Dermis blood vessel endothelial cell (primary cell): Measurements from ENCODE around the gene ZDHHC15. TPM values are rescaled to one million over a fixed set of nuclear protein-coding genes. Genes with fewer than 3 reads are reported as not detected.
"Not testable (repeated sequence)": the region's sequence is repeated elsewhere in the genome, so short reads cannot be mapped to it uniquely, and the experiment has no call there.

Source experiments
- DNase-seq: peaks from one replicate; pipeline ENCODE4 v3.0.0; 2010
- total RNA-seq: library from RNA; depleted of rRNA; stranded (reverse); fragments of >200 nt; gene quantifications from 2 replicates; pipeline ENCODE4 v1.2.3, GENCODE V29; 2014

The ZDHHC15 gene, protein sequence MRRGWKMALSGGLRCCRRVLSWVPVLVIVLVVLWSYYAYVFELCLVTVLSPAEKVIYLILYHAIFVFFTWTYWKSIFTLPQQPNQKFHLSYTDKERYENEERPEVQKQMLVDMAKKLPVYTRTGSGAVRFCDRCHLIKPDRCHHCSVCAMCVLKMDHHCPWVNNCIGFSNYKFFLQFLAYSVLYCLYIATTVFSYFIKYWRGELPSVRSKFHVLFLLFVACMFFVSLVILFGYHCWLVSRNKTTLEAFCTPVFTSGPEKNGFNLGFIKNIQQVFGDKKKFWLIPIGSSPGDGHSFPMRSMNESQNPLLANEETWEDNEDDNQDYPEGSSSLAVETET
- under 0.01 TPM in 1 of 2 replicates, not detected in the other for total RNA-seq

DNA sequence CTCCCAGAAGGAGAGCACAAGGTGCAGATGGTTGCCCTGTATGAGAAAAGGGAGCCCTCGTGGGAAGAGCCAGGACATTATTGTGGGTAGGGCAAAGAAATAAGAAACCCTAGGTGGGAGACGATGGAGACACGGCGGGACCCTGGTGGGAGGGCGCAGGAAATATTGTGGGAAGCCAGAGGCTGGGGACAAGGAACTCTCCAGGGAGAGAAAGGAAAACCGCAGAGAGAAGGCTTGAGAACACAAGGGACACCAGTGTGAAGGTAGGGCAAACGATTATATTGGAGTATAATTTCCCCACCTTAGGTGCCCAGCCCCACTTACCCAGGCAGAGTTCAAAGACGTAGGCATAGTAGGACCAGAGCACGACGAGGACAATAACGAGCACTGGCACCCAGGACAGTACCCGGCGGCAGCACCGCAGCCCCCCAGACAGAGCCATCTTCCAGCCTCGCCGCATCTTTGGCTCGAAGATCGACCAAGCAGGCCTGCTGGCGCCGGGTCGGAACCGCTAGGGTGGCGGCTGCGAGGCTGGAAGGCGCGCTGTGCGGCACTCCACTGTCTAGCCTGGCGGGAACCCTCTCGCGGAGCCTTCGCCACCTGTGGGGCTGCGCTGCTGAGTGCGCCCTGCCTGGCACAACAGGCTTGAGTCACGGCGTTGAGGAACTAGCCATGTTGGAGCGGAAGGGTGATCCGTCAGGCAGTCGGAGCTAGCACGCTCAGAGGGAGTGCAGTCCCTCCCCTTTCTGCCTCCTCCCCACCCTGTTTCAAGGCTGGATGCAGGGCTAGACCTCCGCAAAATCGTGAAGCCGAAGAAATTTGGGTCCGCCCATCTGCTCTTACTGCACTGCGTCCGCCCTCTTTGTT, at the start of gene ZDHHC15:
Gene ZDHHC15, minus strand, starts transcription at position 473 of the 867 bp plus-strand sequence. Its CDS starts 13 bp downstream, at position 460.
- peak; percentile 1 for DNase-seq

DNA sequence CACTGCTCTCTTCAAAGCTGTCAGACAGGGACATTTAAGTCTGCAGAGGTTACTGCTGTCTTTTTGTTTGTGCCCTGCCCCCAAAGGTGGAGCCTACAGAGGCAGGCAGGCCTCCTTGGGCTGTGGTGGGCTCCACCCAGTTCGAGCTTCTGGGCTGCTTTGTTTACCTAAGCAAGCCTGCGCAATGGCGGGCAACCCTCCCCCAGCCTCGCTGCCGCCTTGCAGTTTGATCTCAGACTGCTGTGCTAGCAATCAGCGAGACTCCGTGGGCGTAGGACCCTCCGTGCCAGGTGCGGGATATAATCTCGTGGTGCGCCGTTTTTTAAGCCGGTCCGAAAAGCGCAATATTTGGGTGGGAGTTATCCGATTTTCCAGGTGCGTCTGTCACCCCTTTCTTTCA, 37.7 kb upstream of the ZDHHC15 start:
- not testable (repeated sequence) for DNase-seq

DNA sequence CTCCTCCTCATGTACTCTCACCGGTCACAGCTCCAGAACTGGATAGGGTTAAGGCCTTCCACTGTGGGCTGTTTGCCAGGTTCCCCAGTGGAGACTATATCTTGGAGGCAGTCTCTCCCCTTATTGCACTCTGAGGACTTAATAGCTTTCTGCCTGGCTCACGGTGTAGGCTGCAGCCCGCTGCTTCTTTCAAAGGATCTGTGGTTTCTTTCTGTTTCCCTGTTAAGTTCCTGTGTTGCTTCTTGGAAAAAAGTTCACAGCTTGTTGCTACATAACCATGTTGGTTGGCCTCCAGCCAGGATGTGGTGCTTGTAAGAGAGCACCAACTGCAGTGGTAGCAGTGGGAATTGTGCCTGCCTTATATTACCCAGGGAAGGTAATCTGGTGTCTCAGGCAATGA, 24.9 kb upstream of the ZDHHC15 start:
- no peak for DNase-seq

DNA sequence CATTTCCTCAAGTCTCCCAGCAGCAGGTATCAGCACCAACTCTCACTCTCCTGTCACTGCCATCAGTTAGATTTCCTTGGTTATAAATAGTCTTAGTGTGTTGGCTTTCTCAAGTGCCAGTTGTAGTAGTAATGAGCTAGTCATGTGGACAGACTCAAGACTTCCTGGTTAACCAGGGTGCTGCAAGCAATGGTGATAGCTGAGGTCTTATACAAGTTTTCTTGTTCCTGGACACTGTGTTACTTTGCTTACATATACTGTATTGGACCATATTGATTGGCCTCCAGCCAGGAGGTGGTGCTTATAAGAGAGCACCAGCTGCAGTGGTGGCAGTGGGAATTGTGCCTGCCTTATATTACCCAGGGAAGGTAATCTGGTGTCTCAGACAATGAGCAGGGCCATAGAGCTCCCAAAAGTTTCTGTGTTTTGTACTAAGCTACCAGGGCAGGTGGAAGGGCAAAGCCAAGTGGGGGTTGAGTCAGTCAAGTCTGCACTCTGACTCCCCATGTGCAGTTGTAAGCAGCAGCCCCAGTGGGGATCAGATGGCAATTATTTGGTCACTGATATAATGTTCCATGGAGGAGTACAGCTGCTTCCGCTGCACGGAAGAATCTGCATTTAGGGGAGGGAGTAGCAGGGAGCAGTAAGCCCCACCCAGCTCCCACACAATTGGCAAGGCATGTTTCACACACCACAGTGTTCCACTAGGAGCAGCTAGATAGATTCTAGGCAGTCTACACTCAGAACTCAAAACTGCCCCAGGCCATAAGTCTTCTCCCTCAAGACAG, 24.1 kb upstream of the ZDHHC15 start:
- DNase-seq: no peak

DNA sequence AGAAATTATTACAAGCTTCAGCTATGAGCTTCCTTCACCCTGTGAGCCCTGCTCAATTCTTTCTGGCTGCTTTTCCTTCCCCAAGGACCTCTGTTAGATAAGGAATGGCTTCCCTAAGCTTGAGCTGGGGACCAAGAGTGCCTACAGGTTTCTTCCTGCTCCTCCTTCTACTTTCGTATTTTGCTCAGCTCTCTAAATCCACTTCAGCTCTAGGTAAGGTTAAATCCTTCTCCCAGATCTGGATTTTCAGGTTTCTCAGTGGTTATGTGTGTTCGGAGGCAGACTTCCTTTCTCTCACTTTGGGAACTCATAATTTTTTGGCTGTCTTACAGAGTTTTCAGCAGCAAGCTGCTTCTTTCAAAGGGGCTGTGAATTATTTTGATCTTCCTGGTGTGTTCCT, 21.9 kb upstream of the ZDHHC15 start:
- DNase-seq: no peak

DNA sequence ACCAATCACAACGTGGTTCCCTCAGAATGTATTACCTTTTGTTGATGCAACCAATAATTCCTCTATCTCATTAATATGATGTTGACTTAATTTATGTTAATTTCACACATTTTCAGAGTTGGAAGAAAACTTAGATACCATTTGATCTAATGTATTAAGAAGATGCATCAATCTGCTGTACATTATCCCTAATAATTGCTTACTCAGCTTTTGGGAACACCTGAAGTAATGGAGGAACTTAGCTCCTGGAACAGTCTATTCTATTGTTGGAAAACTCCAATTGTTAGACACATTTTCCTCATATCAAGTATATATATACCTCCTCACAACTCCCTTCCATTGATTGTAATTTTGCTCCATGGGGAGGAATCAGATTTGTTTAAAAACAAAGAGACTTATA, 38.9 kb downstream of the ZDHHC15 start:
- DNase-seq: no peak

DNA sequence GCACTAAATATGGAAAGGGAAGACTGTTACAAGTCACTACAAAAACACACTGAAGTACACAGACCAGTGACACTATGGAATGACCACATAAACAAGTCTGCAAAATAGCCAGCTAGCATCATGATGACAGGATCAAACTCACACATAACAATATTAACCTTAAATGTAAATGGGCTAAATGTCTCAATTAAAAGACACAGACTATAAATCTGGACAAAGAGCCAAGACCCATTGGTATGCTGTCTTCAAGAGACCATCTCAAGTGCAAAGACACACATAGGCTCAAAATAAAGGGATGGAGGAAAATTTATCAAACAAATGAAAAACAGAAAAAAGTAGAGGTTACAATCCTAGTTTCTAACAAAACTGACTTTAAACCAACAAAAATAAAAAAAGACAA, 61.1 kb downstream of the ZDHHC15 start:
- DNase-seq: not testable (repeated sequence)

DNA sequence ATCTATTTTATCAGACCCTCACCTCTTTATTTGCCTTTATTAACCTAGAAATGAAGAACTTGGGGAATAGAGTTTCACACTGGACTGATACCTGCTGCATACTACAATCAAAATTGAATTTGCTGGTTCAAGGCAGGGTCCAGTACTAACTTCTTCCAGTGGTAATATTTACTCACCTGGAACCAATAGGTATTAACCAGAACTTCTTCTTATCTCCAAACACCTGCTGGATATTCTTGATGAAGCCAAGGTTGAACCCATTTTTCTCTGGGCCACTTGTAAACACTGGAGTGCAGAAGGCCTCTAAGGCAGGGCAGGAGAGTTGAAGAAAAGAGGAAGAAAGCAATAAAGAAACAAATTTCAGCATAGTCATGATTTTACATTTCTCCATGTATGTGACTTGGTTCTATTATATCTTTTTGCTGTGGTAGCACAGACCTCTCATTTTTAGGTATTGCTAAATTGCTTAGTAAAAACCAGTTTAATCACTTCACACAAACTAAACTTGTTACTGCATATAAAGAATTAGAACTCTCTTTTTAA, 101.1 kb downstream of the ZDHHC15 start:
- DNase-seq: no peak

DNA sequence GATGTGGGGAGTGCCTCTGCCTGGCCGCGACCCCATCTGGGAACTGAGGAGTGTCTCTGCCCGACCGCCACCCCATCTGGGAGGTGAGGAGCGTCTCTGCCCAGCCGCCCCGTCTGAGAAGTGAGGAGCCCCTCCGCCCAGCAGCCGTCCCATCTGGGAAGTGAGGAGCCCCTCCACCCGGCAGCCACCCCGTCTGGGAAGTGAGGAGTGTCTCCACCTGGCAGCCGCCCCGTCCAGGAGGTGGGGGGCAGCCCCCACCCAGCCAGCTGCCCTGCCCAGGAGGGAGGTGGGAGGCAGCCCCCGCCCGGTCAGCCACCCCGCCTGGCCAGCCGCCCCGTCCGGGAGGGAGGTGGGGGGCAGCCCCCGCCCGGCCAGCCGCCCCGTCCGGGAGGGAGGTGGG, 115.7 kb downstream of the ZDHHC15 start:
- not testable (repeated sequence) for DNase-seq

DNA sequence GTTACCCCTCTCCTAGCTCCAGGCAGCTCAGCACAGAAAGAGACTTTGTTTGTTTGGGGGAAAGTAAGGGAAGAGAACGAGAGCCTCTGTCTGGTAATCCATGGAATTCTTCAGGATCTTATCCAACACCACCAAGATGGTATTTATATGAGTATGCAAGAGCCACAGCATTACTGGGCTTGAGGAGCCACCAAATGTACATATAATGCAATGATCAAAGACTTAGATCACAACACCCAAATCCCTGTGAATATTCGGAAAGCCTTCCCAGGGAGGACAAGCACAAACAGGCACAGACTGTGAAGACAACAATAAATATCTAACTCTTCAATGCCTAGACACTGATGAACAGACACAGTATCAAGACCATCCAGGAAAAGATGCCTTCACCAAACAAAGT, 132.4 kb downstream of the ZDHHC15 start:
- DNase-seq: no peak

DNA sequence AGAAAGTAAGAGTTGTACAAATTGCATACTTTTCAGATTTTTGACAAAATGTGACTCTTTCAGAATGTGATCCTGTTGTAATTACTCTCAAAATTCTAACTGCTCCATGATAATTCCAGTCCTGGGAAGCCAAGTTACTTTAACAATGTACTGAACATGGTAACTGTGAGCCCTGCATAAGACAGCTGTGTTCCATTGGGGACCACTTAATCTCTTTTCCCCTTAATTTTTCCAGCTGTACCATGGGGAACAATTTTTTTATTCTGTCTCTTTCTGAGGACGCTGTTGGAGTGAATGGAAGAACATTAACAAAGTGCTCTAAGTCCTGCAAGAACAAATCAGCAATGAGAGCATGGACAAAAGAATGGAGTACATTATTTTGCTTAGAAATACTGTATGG, 153.1 kb downstream of the ZDHHC15 start:
- no peak for DNase-seq

DNA sequence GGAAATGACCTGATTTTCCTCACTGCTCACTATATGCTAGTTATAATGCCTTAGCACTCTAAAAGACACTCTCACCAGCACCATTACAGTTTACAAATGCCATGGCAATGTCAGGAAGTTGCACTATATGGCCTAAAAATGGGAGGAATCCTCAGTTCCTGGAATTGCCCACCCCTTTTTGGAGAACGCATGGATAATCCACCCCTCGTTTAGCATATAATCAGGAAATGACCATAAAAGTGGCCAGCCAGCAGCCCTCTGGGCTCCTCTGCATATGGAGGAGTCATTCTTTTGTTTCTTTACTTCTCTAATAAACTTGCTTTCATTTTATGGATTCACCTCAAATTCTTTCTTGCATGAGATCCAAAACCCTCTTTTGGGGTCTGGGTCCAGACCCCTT, 156.0 kb downstream of the ZDHHC15 start:
- DNase-seq: no peak

DNA sequence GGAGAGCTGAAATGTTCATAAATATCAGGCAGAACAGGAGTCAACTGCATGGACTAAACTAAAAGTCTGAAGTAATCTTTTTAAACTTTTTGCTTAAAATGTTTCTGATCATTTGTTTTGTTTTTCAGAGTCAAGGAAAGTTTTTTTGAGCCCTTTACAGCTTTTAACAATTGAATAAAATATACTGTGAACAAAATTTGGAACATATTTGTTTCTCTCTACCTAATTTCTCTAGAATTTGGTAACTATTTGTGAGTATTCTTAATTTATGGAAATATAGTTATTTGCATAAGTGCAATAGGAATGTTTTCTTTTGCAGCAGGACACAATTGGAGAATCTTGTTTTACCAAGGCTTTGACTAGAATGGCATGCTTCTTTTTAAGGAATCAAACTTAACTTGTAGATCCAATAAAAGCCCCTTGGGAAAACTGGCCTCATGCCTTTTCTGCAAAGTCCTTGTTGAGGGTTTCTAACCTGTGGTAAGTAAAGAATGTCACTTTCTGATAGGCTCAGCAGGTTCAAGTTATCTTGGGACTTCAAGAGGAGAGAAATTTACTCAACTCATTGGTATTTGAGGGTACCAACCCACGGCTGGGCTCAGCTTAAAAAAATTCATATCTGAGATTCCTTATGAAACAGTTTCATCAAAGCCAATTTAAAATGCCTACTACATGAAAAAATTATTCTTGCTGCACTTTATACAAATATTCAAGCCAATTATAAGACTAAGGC, 157.4 kb downstream of the ZDHHC15 start:
- no peak for DNase-seq

DNA sequence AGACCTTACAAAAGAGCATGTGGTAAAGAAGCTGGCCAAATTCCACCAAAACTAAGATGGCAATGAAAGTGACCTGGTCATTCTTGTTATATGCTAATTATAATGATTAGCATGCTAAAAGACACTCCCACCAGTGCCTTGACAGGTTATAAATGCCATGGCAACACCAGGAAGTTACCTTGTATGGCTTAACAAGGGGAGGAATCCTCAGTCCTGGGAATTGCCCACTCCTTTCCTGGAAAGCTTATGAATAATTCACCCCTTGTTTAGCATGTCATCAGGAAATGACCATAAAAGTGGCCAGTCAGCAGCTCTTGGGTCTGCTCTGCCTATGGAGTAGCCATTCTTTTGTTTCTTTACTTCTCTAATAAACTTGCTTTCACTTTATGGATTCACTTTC, 161.0 kb downstream of the ZDHHC15 start:
- no peak for DNase-seq

DNA sequence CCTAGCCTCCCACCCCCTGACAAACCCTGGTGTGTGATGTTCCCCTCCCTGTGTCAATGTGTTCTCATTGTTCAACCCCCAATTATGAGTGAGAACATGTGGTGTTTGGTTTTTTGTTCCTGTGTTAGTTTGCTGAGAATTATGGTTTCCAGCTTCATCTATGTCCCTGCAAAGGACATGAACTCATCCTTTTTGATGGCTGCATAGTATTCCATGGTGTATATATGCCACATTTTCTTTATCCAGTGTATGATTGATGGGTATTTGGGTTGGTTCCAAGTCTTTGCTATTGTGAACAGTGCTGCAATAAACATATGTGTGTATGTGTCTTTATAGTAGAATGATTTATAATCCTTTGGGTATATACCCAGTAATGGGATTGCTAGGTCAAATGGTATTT, 174.2 kb downstream of the ZDHHC15 start:
- not testable (repeated sequence) for DNase-seq

DNA sequence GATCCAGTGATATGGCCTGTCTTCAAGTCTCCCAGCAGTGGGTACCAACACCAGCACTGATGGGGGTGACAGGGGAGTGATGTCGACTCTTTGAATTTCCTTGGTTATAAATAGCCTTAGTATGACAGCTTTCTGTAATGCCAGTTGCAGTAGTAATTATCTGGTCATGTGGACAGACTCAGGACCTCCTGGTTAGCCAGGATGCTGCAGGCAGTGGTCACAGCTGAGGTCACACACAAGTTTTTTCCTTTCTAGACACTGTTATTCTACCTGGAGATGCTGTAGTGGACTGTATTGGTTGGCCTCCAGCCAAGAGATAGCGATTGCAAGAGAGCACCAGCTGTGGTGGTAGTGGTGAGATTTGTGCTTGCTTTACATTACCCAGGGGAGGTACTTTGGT, 185.3 kb downstream of the ZDHHC15 start:
- no peak for DNase-seq

DNA sequence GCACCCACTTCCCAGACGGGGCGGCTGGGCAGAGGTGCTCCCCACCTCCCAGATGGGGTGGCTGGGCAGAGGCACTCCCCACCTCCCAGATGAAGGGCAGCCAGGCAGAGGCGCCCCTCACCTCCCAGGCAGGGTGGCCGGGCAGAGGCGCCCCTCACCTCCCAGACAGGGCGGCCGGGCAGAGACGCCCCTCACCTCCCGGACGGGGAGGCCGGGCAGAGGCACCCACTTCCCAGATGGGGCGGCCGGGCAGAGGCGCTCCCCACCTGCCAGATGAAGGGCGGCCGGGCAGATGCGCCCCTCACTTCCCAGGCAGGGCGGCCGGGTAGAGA, 187.7 kb downstream of the ZDHHC15 start:
- DNase-seq: no peak

DNA sequence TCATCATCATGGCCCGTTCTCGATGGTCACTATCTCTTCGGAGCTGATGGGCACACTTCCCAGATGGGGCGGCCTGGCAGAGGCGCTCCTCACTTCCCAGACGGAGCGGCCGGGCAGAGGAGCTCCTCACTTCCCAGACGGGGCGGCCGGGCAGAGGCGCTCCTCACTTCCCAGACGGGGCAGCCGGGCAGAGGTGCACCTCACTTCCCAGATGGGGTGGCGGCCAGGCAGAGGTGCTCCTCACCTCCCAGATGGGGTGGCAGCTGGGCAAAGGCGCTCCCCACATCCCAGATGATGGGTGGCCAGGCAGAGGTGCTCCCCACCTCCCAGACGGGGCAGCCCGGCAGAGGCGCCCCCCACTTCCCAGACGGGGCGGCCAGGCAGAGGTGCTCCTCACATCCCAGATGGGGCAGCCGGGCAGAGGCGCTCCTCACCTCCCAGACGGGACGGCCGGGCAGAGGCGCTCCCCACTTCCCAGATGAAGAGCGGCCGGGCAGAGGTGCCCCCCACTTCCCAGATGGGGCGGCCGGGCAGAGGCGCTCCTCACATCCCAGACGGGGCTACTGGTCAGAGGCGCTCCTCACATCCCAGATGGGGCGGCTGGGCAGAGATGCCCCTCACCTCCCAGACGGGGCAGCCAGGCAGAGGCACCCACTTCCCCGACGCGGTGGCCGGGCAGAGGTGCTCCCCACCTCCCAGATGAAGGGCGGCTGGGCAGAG, 188.3 kb downstream of the ZDHHC15 start:
- DNase-seq: not testable (repeated sequence)

DNA sequence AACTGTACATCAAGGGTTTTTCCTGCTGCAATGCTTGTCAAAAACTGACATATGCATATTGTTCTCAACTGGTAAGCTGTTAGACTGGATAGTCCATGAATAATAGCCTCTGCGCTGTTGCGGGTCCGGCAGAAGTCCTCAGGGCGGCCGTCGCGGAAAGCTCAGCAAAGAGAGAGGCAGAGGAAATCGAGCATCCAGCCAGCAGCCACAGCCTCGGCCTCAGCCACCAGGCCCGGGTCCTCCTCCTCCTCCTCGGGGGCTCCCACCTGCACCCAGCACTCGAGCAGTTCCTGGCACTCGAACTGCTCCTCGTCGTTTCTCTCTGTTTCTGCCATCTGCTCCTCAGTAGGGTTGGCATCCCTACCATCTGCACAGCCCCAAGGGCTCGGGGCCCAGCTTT, 195.2 kb downstream of the ZDHHC15 start:
- no peak for DNase-seq
